A673 (cell line): ENCODE data around the gene CEP164. TPM values are rescaled to one million over a fixed set of nuclear protein-coding genes. Genes with fewer than 3 reads are reported as not detected.

Source experiments
- BruUV-seq: library from RNA; stranded (reverse); fragments of 400-500 nt; replicated peaks from 2 replicates; lab custom pipeline; 2021; lab: Mats Ljungman, UMichigan
- CTCF ChIA-PET: fragments of 300-600 bp; sonication (Branson Sonifier 250); formaldehyde crosslinking; loops from one replicate; lab custom pipeline; 2022; ENCODE audit warnings: antibody characterized with exemption; lab: Charles Lee
- POLR2A ChIA-PET: fragments of 300-600 bp; sonication (Branson Sonifier 250); formaldehyde crosslinking; loops from one replicate; lab custom pipeline; 2022; ENCODE audit warnings: antibody characterized with exemption; ENCODE audit not compliant: low non-redundant PET; lab: Charles Lee
- DNase-seq: peaks from one replicate; pipeline ENCODE4 v3.0.0-alpha.2; 2015; ENCODE audit warnings: low spot score
- H3K27ac ChIP-seq: fragments of 200-600 bp; sonication (generic); 2 replicates; pipeline ENCODE4 v1.5.1; 2016; ENCODE audit warnings: mixed run types, low read depth, mild to moderate bottlenecking, mixed read lengths, antibody characterized with exemption, low read length; ENCODE audit not compliant: poor library complexity, severe bottlenecking
- H3K27me3 ChIP-seq: fragments of 200-600 bp; sonication (generic); replicated peaks from 2 replicates; pipeline ENCODE4 v1.6.1; 2017; ENCODE audit warnings: mixed run types, low read depth, mild to moderate bottlenecking, mixed read lengths, antibody characterized with exemption, low read length; ENCODE audit not compliant: insufficient read depth, poor library complexity
- H3K36me3 ChIP-seq: fragments of 200-600 bp; sonication (generic); 2 replicates; pipeline ENCODE4 v1.6.1; 2016; ENCODE audit warnings: mixed run types, mild to moderate bottlenecking, mixed read lengths, antibody characterized with exemption, low read length; ENCODE audit not compliant: insufficient read depth, poor library complexity, severe bottlenecking
- H3K4me1 ChIP-seq: fragments of 200-600 bp; sonication (generic); 2 replicates; pipeline ENCODE4 v1.6.1; 2017; ENCODE audit warnings: mixed run types, mild to moderate bottlenecking, mixed read lengths, antibody characterized with exemption, low read length; ENCODE audit not compliant: insufficient read depth, poor library complexity, severe bottlenecking
- H3K4me3 ChIP-seq: fragments of 200-600 bp; sonication (generic); 2 replicates; pipeline ENCODE4 v1.5.1; 2016; ENCODE audit warnings: low read depth, mixed run types, mild to moderate bottlenecking, mixed read lengths, low read length; ENCODE audit not compliant: poor library complexity, severe bottlenecking
- H3K9me3 ChIP-seq: fragments of 200-600 bp; sonication (generic); 2 replicates; pipeline ENCODE4 v1.6.1; 2016; ENCODE audit warnings: mixed run types, low read depth, mild to moderate bottlenecking, mixed read lengths, antibody characterized with exemption, low read length; ENCODE audit not compliant: poor library complexity, severe bottlenecking
- CTCF ChIP-seq: fragments of 300-800, 200-600 bp; sonication (generic); conservative IDR thresholded peaks from 2 replicates; pipeline ENCODE4 v1.5.1; 2017; ENCODE audit warnings: low read depth, mild to moderate bottlenecking, antibody characterized with exemption, low read length, moderate library complexity, mixed read lengths
- EZH2 ChIP-seq: fragments of 200-600 bp; sonication (generic); IDR thresholded peaks from 2 replicates; pipeline ENCODE4 v1.6.1; 2017; ENCODE audit warnings: borderline replicate concordance, low read depth, mild to moderate bottlenecking, mixed read lengths, antibody characterized with exemption, low read length; ENCODE audit not compliant: poor library complexity, severe bottlenecking
- intact Hi-C: fragments of 100-400 bp; cut with micrococcal nuclease; formaldehyde crosslinking; loops from one replicate; pipeline ENCODE4 v1.10.0; 2022; ENCODE audit not compliant: unreplicated experiment
- total RNA-seq: library from RNA; stranded (reverse); gene quantifications from 2 replicates; pipeline ENCODE4 v1.2.3, GENCODE V29; 2021

CEP164 gene
- total RNA-seq, 1 experiment from 2014 or later, result 39.4 TPM

GRCh38 chr11:117412176-117412575 is 84.5 kb downstream of the CEP164 start:
- H3K36me3 ChIP-seq, result no peaks in the 10 kb centered on the region
- TF ChIP-seq EZH2, result no peak
- TF ChIP-seq CTCF, result no peak
- H3K27ac ChIP-seq, result no peak overlapping the region
- no peak overlapping the region for H3K4me3 ChIP-seq
- no TSS peak for BruUV-seq
- ChIA-PET POLR2A (no interaction called here), CTCF (no interaction called here)
- intact Hi-C loops, result no loop called here
- H3K9me3 ChIP-seq, result no peaks in the 10 kb centered on the region
- DNase-seq, result no peak
- H3K27me3 ChIP-seq, result no peaks in the 10 kb centered on the region
- H3K4me1 ChIP-seq, result peaks cover 8% of the 10 kb centered on the region

- BruUV-seq, result no TSS peak
- no peaks in the 10 kb centered on the region for H3K9me3 ChIP-seq
- ChIA-PET POLR2A (no interaction called here), CTCF (interaction anchor here (0.9 kb wide), 1 partner anchor 13 kb away, joined by 4 read pairs; no protein-coding TSS in a partner anchor)
- H3K4me1 ChIP-seq, result peaks cover 8% of the 10 kb centered on the region
- intact Hi-C loops, result no loop called here
- TF ChIP-seq CTCF, result no peak
- no peak for TF ChIP-seq EZH2
- H3K4me3 ChIP-seq, result no peak overlapping the region
- H3K36me3 ChIP-seq, result no peaks in the 10 kb centered on the region
- no peak overlapping the region for H3K27ac ChIP-seq
- no peak for DNase-seq
- H3K27me3 ChIP-seq, result no peaks in the 10 kb centered on the region
These were observed 85.1 kb downstream of the CEP164 start for GRCh38 chr11:117412653-117413275.

DNA sequence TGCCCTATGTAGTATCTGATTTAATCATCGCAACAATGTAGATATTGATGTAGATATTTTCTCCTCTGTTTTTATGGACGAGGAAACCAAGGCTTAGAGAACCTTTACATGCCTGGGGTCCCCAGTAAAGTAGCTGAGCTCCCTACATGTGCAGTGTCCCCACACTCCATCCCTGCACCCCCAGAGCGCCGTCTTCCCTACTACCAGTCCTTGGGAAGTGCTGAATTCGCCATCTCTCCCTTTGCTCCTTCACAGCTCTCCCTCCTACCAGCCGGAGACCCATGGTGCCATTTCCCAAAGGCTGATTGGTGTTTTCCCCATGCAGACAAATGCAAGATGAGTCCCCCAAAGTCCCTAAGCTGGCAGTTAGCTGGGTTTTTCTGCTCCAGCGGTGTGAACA is 86.0 kb downstream of the CEP164 start:
- no peaks in the 10 kb centered on the region for H3K27me3 ChIP-seq
- intact Hi-C loops, result no loop called here
- TF ChIP-seq EZH2 (no peak), CTCF (no peak)
- H3K27ac ChIP-seq, result no peak overlapping the region
- peaks cover 8% of the 10 kb centered on the region for H3K4me1 ChIP-seq
- POLR2A ChIA-PET, result no interaction called here
- no TSS peak for BruUV-seq
- H3K36me3 ChIP-seq, result no peaks in the 10 kb centered on the region
- H3K9me3 ChIP-seq, result no peaks in the 10 kb centered on the region
- H3K4me3 ChIP-seq, result no peak overlapping the region
- CTCF ChIA-PET, result interaction anchor here (0.9 to 1.0 kb wide), 2 partner anchors 13 to 396 kb away, joined by 3 to 4 read pairs; no protein-coding TSS in a partner anchor
- no peak for DNase-seq
